CD4-positive, alpha-beta T cell (primary cell): ENCODE data around the gene FBXO41. TPM values are rescaled to one million over a fixed set of nuclear protein-coding genes. Genes with fewer than 3 reads are reported as not detected.

Experiments used
- ATAC-seq: fragments of 200-7000 bp; cut with Tn5 transposase; one replicate; pipeline ENCODE4 v1.10.0; 2022; ENCODE audit warnings: mild to moderate bottlenecking; ENCODE audit not compliant: poor library complexity
- CTCF ChIA-PET: fragments of 350-600 bp; sonication (Branson Sonifier 250); formaldehyde crosslinking; loops from one replicate; lab custom pipeline; 2021; ENCODE audit warnings: antibody characterized with exemption, inconsistent platforms; lab: Charles Lee
- POLR2A ChIA-PET: fragments of 350-600 bp; sonication (Branson Sonifier 250); formaldehyde crosslinking; loops from one replicate; lab custom pipeline; 2021; ENCODE audit warnings: antibody characterized with exemption, inconsistent platforms; lab: Charles Lee
- DNase-seq, 14 experiments: peaks; one replicate each; pipeline ENCODE4 v3.0.0-alpha.2; 2013 to 2020; ENCODE audit warnings: mixed read lengths in 2 of 14
- H3K27ac ChIP-seq, 2 donors: one replicate each; pipeline versions ENCODE4 v1.5.1 to v1.7.0; 2013; ENCODE audit warnings: low read length in 2 of 2, low read depth in 1 of 2, mild to moderate bottlenecking in 1 of 2
- H3K27me3 ChIP-seq, 2 experiments: 1 replicate in 1 of 2; 2 replicates in 1 of 2; pipeline versions ENCODE4 v1.6.1 to v1.7.0; 2013; ENCODE audit warnings: low read length in 2 of 2, control low read depth in 1 of 2, mild to moderate bottlenecking in 1 of 2, moderate library complexity in 1 of 2; ENCODE audit not compliant: insufficient read depth in 2 of 2, control insufficient read depth in 1 of 2
- H3K36me3 ChIP-seq: one replicate; pipeline ENCODE4 v1.6.1; 2013; ENCODE audit warnings: low read length, control low read depth; ENCODE audit not compliant: insufficient read depth
- H3K4me1 ChIP-seq: one replicate; pipeline ENCODE4 v1.6.1; 2013; ENCODE audit warnings: low read length, control low read depth; ENCODE audit not compliant: insufficient read depth
- H3K4me3 ChIP-seq: one replicate; pipeline ENCODE4 v1.5.1; 2013; ENCODE audit warnings: mild to moderate bottlenecking, low read length, moderate library complexity
- H3K9me3 ChIP-seq, 2 experiments: 1 replicate in 1 of 2; 2 replicates in 1 of 2; pipeline versions ENCODE4 v1.6.1 to v1.7.0; 2013; ENCODE audit warnings: low read length in 2 of 2, mild to moderate bottlenecking in 2 of 2, control low read depth in 1 of 2, moderate library complexity in 1 of 2; ENCODE audit not compliant: control insufficient read depth in 1 of 2, insufficient read depth in 1 of 2
- H3K27ac Mint-ChIP-seq: one replicate; pipeline ENCODE4 v1.8.0; 2020; ENCODE audit warnings: mixed read lengths
- H3K27me3 Mint-ChIP-seq: one replicate; pipeline ENCODE4 v1.8.0; 2021; ENCODE audit warnings: mixed read lengths
- H3K36me3 Mint-ChIP-seq: one replicate; pipeline ENCODE4 v1.8.0; 2021; ENCODE audit warnings: low read depth, mixed read lengths
- H3K4me1 Mint-ChIP-seq: one replicate; pipeline ENCODE4 v1.8.0; 2021; ENCODE audit warnings: low read depth, mixed read lengths
- H3K4me3 Mint-ChIP-seq: one replicate; pipeline ENCODE4 v1.8.0; 2020; ENCODE audit warnings: mild to moderate bottlenecking, mixed read lengths
- H3K9me3 Mint-ChIP-seq: one replicate; pipeline ENCODE4 v1.8.0; 2020; ENCODE audit warnings: mixed read lengths
- CTCF ChIP-seq: fragments of 200-600 bp; IDR thresholded peaks from one replicate; pipeline ENCODE4 v1.8.0; 2022; ENCODE audit warnings: antibody characterized with exemption, mild to moderate bottlenecking
- intact Hi-C, 2 experiments: fragments of 100-400 bp; cut with DNase I in 1 of 2; cut with micrococcal nuclease in 1 of 2; formaldehyde crosslinking; loops; one replicate each; pipeline versions ENCODE4 v1.15.1 to v1.9.0; 2023 to 2025; cut with DNase I, micrococcal nuclease
- total RNA-seq, 174 experiments: library from RNA in 2 of 174; stranded (reverse) in 2 of 174; gene quantifications; one replicate each; pipeline ENCODE4 v1.2.3 and lab custom pipeline; 2021 to 2026

FBXO41 gene
- total RNA-seq, 2 experiments from 2014 or later = 14.0 to 16.0 TPM

- peaks cover 39% of the 10 kb centered on the region for H3K4me1 ChIP-seq
- H3K9me3 Mint-ChIP-seq = no peaks in the 10 kb centered on the region
- no peaks in the 10 kb centered on the region for H3K27me3 ChIP-seq
- H3K27ac ChIP-seq = peak overlapping the region in 1 of 2 donors; percentile 90
- no peaks in the 10 kb centered on the region for H3K27me3 Mint-ChIP-seq
- peaks cover 46% of the 10 kb centered on the region for H3K4me1 Mint-ChIP-seq
- no peaks in the 10 kb centered on the region for H3K9me3 ChIP-seq
- H3K36me3 ChIP-seq = peaks cover 2% of the 10 kb centered on the region
- peak overlapping the region; percentile 96 for H3K4me3 Mint-ChIP-seq
- POLR2A ChIA-PET = interaction anchor here (0.8 to 3.9 kb wide), 18 partner anchors 9 to 1225 kb away, joined by 3 to 46 read pairs (median 10); partner anchors contain the start of genes ALMS1, EGR4, FBXO41 and SFXN5
- H3K4me3 ChIP-seq = peak overlapping the region; percentile 98
- H3K36me3 Mint-ChIP-seq = peaks cover 22% of the 10 kb centered on the region
- DNase-seq (peak in 9 of 14 experiments; percentile 11 to 57 (median 21)), ATAC-seq (no peak)
- intact Hi-C loops = loop anchor here (1.0 to 10.0 kb wide), 6 partner anchors 60 to 1222 kb away; partner anchors contain the start of genes ALMS1 (in 2 of the 2), INO80B (in 2 of the 2), SFXN5 (in 2 of the 2) and WBP1 (in 2 of the 2)
- peak overlapping the region; percentile 98 for H3K27ac Mint-ChIP-seq
- no peak for TF ChIP-seq CTCF
- CTCF ChIA-PET = interaction anchor here (1.1 to 5.8 kb wide), 4 partner anchors 20 to 504 kb away, joined by 3 to 31 read pairs (median 19); partner anchors contain the start of genes SMYD5 and TPRKB
Measured at GRCh38 chr2:73232403-73233153, 51.7 kb downstream of the FBXO41 start.

- Histone ChIP-seq H3K36me3 (peaks cover 22% of the 10 kb centered on the region), H3K9me3 (no peaks in the 10 kb centered on the region), H3K4me3 (no peak overlapping the region), H3K27ac (no peak overlapping the region), H3K4me1 (peaks cover 10% of the 10 kb centered on the region), H3K27me3 (no peaks in the 10 kb centered on the region)
- H3K4me1 Mint-ChIP-seq = peaks cover 10% of the 10 kb centered on the region
- TF ChIP-seq CTCF = no peak
- no peak overlapping the region for H3K27ac Mint-ChIP-seq
- peaks cover 24% of the 10 kb centered on the region for H3K36me3 Mint-ChIP-seq
- H3K4me3 Mint-ChIP-seq = no peak overlapping the region
- no peak for ATAC-seq
- intact Hi-C loops = no loop called here
- CTCF ChIA-PET = no interaction called here
- H3K27me3 Mint-ChIP-seq = no peaks in the 10 kb centered on the region
- POLR2A ChIA-PET = no interaction called here
- H3K9me3 Mint-ChIP-seq = no peaks in the 10 kb centered on the region
- no peak for DNase-seq
Measured at GRCh38 chr2:73228631-73229030, 55.6 kb downstream of the FBXO41 start.

- Histone ChIP-seq H3K4me3 (no peak overlapping the region), H3K27me3 (no peaks in the 10 kb centered on the region), H3K9me3 (no peaks in the 10 kb centered on the region), H3K36me3 (peaks cover 37% of the 10 kb centered on the region), H3K4me1 (no peaks in the 10 kb centered on the region), H3K27ac (no peak overlapping the region)
- Mint-ChIP-seq H3K27me3 (no peaks in the 10 kb centered on the region), H3K9me3 (no peaks in the 10 kb centered on the region), H3K4me3 (no peak overlapping the region), H3K4me1 (no peaks in the 10 kb centered on the region), H3K36me3 (peaks cover 36% of the 10 kb centered on the region), H3K27ac (no peak overlapping the region)
- intact Hi-C loops = no loop called here
- DNase-seq (no peak), ATAC-seq (no peak)
- no peak for TF ChIP-seq CTCF
- ChIA-PET CTCF (no interaction called here), POLR2A (no interaction called here)
Measured at GRCh38 chr2:73227086-73227485, 57.2 kb downstream of the FBXO41 start.
